Effector memory CD8-positive, alpha-beta T cell (primary cell): ENCODE results near the gene JAG1.
A peak's percentile ranks its signal among the peaks of the same experiment; 100 is the strongest.

Experiments
- ATAC-seq: fragments of 150-1000 bp; cut with Tn5 transposase; replicated peaks from 2 replicates; pipeline ENCODE4 v1.10.0; 2021; ENCODE audit warnings: mild to moderate bottlenecking, moderate library complexity
- DNase-seq, 3 experiments: peaks; one replicate each; pipeline ENCODE4 v3.0.0; 2021
- H3K27ac Mint-ChIP-seq, 2 donors: one replicate each; pipeline ENCODE4 v1.8.0; 2022; ENCODE audit warnings: mild to moderate bottlenecking in 2 of 2, mixed read lengths in 2 of 2, moderate library complexity in 2 of 2
- H3K27me3 Mint-ChIP-seq, 2 donors: one replicate each; pipeline ENCODE4 v1.8.0; 2022; ENCODE audit warnings: mixed read lengths in 2 of 2
- H3K36me3 Mint-ChIP-seq: one replicate; pipeline ENCODE4 v1.8.0; 2022; ENCODE audit warnings: mild to moderate bottlenecking, moderate library complexity, mixed read lengths; ENCODE audit not compliant: insufficient read depth
- H3K4me1 Mint-ChIP-seq, 2 donors: one replicate each; pipeline ENCODE4 v1.8.0; 2022; ENCODE audit warnings: low read depth in 2 of 2, mixed read lengths in 2 of 2
- H3K4me3 Mint-ChIP-seq, 2 donors: one replicate each; pipeline ENCODE4 v1.8.0; 2022; ENCODE audit warnings: mild to moderate bottlenecking in 2 of 2, mixed read lengths in 2 of 2, moderate library complexity in 2 of 2
- H3K9me3 Mint-ChIP-seq, 2 donors: one replicate each; pipeline ENCODE4 v1.8.0; 2022; ENCODE audit warnings: mixed read lengths in 2 of 2

The JAG1 gene

GRCh38 chr20:10683537-10683936 is 9.7 kb upstream of the JAG1 start:
- Mint-ChIP-seq H3K4me1 (no peaks in the 10 kb centered on the region), H3K9me3 (no peaks in the 10 kb centered on the region), H3K27me3 (peaks cover 35 to 52% of the 10 kb centered on the region in 2 donors), H3K36me3 (no peaks in the 10 kb centered on the region), H3K4me3 (no peak overlapping the region), H3K27ac (no peak overlapping the region)
- ATAC-seq, result no peak
- no peak for DNase-seq

GRCh38 chr20:10682939-10683338 is 9.1 kb upstream of the JAG1 start:
- Mint-ChIP-seq H3K9me3 (no peaks in the 10 kb centered on the region), H3K4me1 (no peaks in the 10 kb centered on the region), H3K4me3 (no peak overlapping the region), H3K27me3 (peaks cover 39 to 52% of the 10 kb centered on the region in 2 donors), H3K36me3 (no peaks in the 10 kb centered on the region), H3K27ac (no peak overlapping the region)
- no peak for DNase-seq
- no peak for ATAC-seq

GRCh38 chr20:10681494-10681893 is 7.7 kb upstream of the JAG1 start:
- DNase-seq (no peak), ATAC-seq (no peak)
- H3K36me3 Mint-ChIP-seq, result no peaks in the 10 kb centered on the region
- H3K4me1 Mint-ChIP-seq, result no peaks in the 10 kb centered on the region
- H3K9me3 Mint-ChIP-seq, result no peaks in the 10 kb centered on the region
- H3K27ac Mint-ChIP-seq, result no peak overlapping the region
- peaks cover 41 to 52% of the 10 kb centered on the region in 2 donors for H3K27me3 Mint-ChIP-seq
- H3K4me3 Mint-ChIP-seq, result no peak overlapping the region

GRCh38 chr20:10680571-10680970 is 6.8 kb upstream of the JAG1 start:
- DNase-seq (no peak), ATAC-seq (no peak)
- peaks cover 37 to 52% of the 10 kb centered on the region in 2 donors for H3K27me3 Mint-ChIP-seq
- H3K4me3 Mint-ChIP-seq, result no peak overlapping the region
- H3K27ac Mint-ChIP-seq, result no peak overlapping the region
- no peaks in the 10 kb centered on the region for H3K4me1 Mint-ChIP-seq
- no peaks in the 10 kb centered on the region for H3K36me3 Mint-ChIP-seq
- H3K9me3 Mint-ChIP-seq, result no peaks in the 10 kb centered on the region

- Mint-ChIP-seq H3K9me3 (no peaks in the 10 kb centered on the region), H3K36me3 (no peaks in the 10 kb centered on the region), H3K4me3 (no peak overlapping the region), H3K4me1 (peaks cover 0 to 2% of the 10 kb centered on the region in 2 donors), H3K27me3 (peaks cover 37 to 60% of the 10 kb centered on the region in 2 donors), H3K27ac (no peak overlapping the region)
- no peak for ATAC-seq
- DNase-seq, result no peak
Measured at GRCh38 chr20:10679269-10679668, 5.5 kb upstream of the JAG1 start.

GRCh38 chr20:10676518-10676917 is 2.7 kb upstream of the JAG1 start:
- no peak overlapping the region for H3K27ac Mint-ChIP-seq
- ATAC-seq (no peak), DNase-seq (no peak)
- H3K9me3 Mint-ChIP-seq, result no peaks in the 10 kb centered on the region
- peaks cover 4 to 14% of the 10 kb centered on the region in 2 donors for H3K4me1 Mint-ChIP-seq
- H3K27me3 Mint-ChIP-seq, result peaks cover 53 to 71% of the 10 kb centered on the region in 2 donors
- H3K36me3 Mint-ChIP-seq, result peaks cover 3% of the 10 kb centered on the region
- no peak overlapping the region for H3K4me3 Mint-ChIP-seq

- no peak overlapping the region for H3K27ac Mint-ChIP-seq
- DNase-seq, result no peak
- H3K4me3 Mint-ChIP-seq, result peak overlapping the region; percentile 43 to 54
- H3K27me3 Mint-ChIP-seq, result peaks cover 59 to 79% of the 10 kb centered on the region in 2 donors
- peaks cover 9 to 14% of the 10 kb centered on the region in 2 donors for H3K4me1 Mint-ChIP-seq
- H3K36me3 Mint-ChIP-seq, result peaks cover 3% of the 10 kb centered on the region
- no peaks in the 10 kb centered on the region for H3K9me3 Mint-ChIP-seq
- no peak for ATAC-seq
Measured at GRCh38 chr20:10675450-10675848, 1.6 kb upstream of the JAG1 start.

GRCh38 chr20:10674684-10675449 is 1.1 kb upstream of the JAG1 start:
- ATAC-seq, result peak; percentile 45
- H3K4me3 Mint-ChIP-seq, result peak overlapping the region; percentile 43 to 54
- H3K27me3 Mint-ChIP-seq, result peaks cover 60 to 81% of the 10 kb centered on the region in 2 donors
- no peak for DNase-seq
- H3K4me1 Mint-ChIP-seq, result peaks cover 9 to 14% of the 10 kb centered on the region in 2 donors
- H3K9me3 Mint-ChIP-seq, result no peaks in the 10 kb centered on the region
- no peak overlapping the region for H3K27ac Mint-ChIP-seq
- H3K36me3 Mint-ChIP-seq, result peaks cover 3% of the 10 kb centered on the region

- Mint-ChIP-seq H3K4me3 (peak overlapping the region; percentile 88 to 90), H3K27ac (peak overlapping the region in 1 of 2 donors; percentile 44), H3K9me3 (no peaks in the 10 kb centered on the region), H3K4me1 (peaks cover 9 to 14% of the 10 kb centered on the region in 2 donors), H3K27me3 (peaks cover 66 to 89% of the 10 kb centered on the region in 2 donors), H3K36me3 (peaks cover 3% of the 10 kb centered on the region)
- DNase-seq (no peak), ATAC-seq (no peak)
Measured at GRCh38 chr20:10673176-10673841, 490 bp downstream of the JAG1 start.

GRCh38 chr20:10672624-10673127 is 1.1 kb downstream of the JAG1 start:
- H3K27ac Mint-ChIP-seq, result no peak overlapping the region
- peak; percentile 28 for ATAC-seq

GRCh38 chr20:10671919-10672623 is 1.7 kb downstream of the JAG1 start:
- Mint-ChIP-seq H3K27ac (no peak overlapping the region), H3K4me1 (peaks cover 9 to 14% of the 10 kb centered on the region in 2 donors), H3K9me3 (no peaks in the 10 kb centered on the region), H3K36me3 (peaks cover 3% of the 10 kb centered on the region), H3K27me3 (peaks cover 55 to 84% of the 10 kb centered on the region in 2 donors), H3K4me3 (peak overlapping the region; percentile 75 to 88)
- ATAC-seq (no peak), DNase-seq (no peak)

More at GRCh38 chr20:10672624-10673127, 1.1 kb downstream of the JAG1 start:
- peaks cover 3% of the 10 kb centered on the region for H3K36me3 Mint-ChIP-seq
- peak overlapping the region; percentile 75 to 88 for H3K4me3 Mint-ChIP-seq
- peaks cover 9 to 14% of the 10 kb centered on the region in 2 donors for H3K4me1 Mint-ChIP-seq
- no peaks in the 10 kb centered on the region for H3K9me3 Mint-ChIP-seq
- peak in 1 of 3 experiments; percentile 9 for DNase-seq
- H3K27me3 Mint-ChIP-seq, result peaks cover 61 to 84% of the 10 kb centered on the region in 2 donors

- DNase-seq (no peak), ATAC-seq (peak; percentile 44)
- peaks cover 50 to 84% of the 10 kb centered on the region in 2 donors for H3K27me3 Mint-ChIP-seq
- no peaks in the 10 kb centered on the region for H3K9me3 Mint-ChIP-seq
- H3K36me3 Mint-ChIP-seq, result peaks cover 3% of the 10 kb centered on the region
- no peak overlapping the region for H3K27ac Mint-ChIP-seq
- H3K4me3 Mint-ChIP-seq, result peak overlapping the region in 1 of 2 donors; percentile 25
- H3K4me1 Mint-ChIP-seq, result peaks cover 9 to 14% of the 10 kb centered on the region in 2 donors
Measured at GRCh38 chr20:10671221-10671918, 2.4 kb downstream of the JAG1 start.
